NCI-H345 treated with DMSO at 0.1 percent for 48 hours (cell line): ENCODE measurements around the gene STX5.
"Not testable (repeated sequence)": the region's sequence is repeated elsewhere in the genome, so short reads cannot be mapped to it uniquely, and the experiment has no call there.

Experiments used
- DNase-seq: peaks from one replicate; lab custom pipeline; 2025; ENCODE audit not compliant: unreplicated experiment; lab: John Stamatoyannopoulos, UW

The STX5 gene

GRCh38 chr11:62854825-62855570 is 23.1 kb upstream of the STX5 start:
- no peak for DNase-seq

GRCh38 chr11:62854013-62854824 is 22.4 kb upstream of the STX5 start:
- no peak for DNase-seq

- no peak for DNase-seq
These were observed 21.6 kb upstream of the STX5 start for GRCh38 chr11:62853279-62853965.

GRCh38 chr11:62852523-62853188 is 20.8 kb upstream of the STX5 start:
- DNase-seq: no peak

GRCh38 chr11:62851807-62852522 is 20.1 kb upstream of the STX5 start:
- no peak for DNase-seq

GRCh38 chr11:62850911-62851806 is 19.3 kb upstream of the STX5 start:
- no peak for DNase-seq

GRCh38 chr11:62847767-62848314 is 16.0 kb upstream of the STX5 start:
- DNase-seq: no peak

- DNase-seq: no peak
These were observed 14.3 kb upstream of the STX5 start for GRCh38 chr11:62846177-62846576.

- DNase-seq: no peak
These were observed 12.3 kb upstream of the STX5 start for GRCh38 chr11:62844154-62844553.

- DNase-seq: no peak
These were observed 11.6 kb upstream of the STX5 start for GRCh38 chr11:62843466-62843865.

GRCh38 chr11:62842891-62843290 is 11.0 kb upstream of the STX5 start:
- DNase-seq: not testable (repeated sequence)

- DNase-seq: no peak
These were observed 10.4 kb upstream of the STX5 start for GRCh38 chr11:62842171-62842741.

GRCh38 chr11:62841361-62842170 is 9.7 kb upstream of the STX5 start:
- DNase-seq: peak; percentile 95

GRCh38 chr11:62840721-62841360 is 9.0 kb upstream of the STX5 start:
- DNase-seq: not testable (repeated sequence)

GRCh38 chr11:62839050-62839945 is 7.4 kb upstream of the STX5 start, which contains the start of gene WDR74:
TSS of gene WDR74 (minus strand) at chr11:62839590. CDS start at chr11:62839570, 20 bp downstream.
- peak; percentile 90 for DNase-seq

GRCh38 chr11:62835336-62835735 is 3.5 kb upstream of the STX5 start:
- no peak for DNase-seq
